HG03175 (cell line): ENCODE results near the gene PRDM11.

Experiments used
- ATAC-seq: cut with Tn5 transposase; IDR thresholded peaks from one replicate; pipeline ENCODE4 v1.9.1; 2021; ENCODE audit warnings: mild to moderate bottlenecking, moderate library complexity; ENCODE audit not compliant: unreplicated experiment

The PRDM11 gene

GRCh38 chr11:45156741-45157140 lies 10.3 kb downstream of the PRDM11 start:
- no peak for ATAC-seq

- no peak for ATAC-seq
Observed at GRCh38 chr11:45157247-45158209, 11.1 kb downstream of the PRDM11 start.

- ATAC-seq, result no peak
Observed at GRCh38 chr11:45158210-45158731, 11.8 kb downstream of the PRDM11 start.

- ATAC-seq, result no peak
Observed at GRCh38 chr11:45158891-45159605, 12.6 kb downstream of the PRDM11 start.

GRCh38 chr11:45159781-45160365 lies 13.4 kb downstream of the PRDM11 start:
- no peak for ATAC-seq

GRCh38 chr11:45161252-45162063 lies 15.0 kb downstream of the PRDM11 start:
- ATAC-seq, result no peak

GRCh38 chr11:45162064-45162375 lies 15.6 kb downstream of the PRDM11 start:
- no peak for ATAC-seq

GRCh38 chr11:45162916-45163879 lies 16.8 kb downstream of the PRDM11 start:
- no peak for ATAC-seq

- no peak for ATAC-seq
Observed at GRCh38 chr11:45163956-45164575, 17.6 kb downstream of the PRDM11 start.

- no peak for ATAC-seq
Observed at GRCh38 chr11:45165386-45165785, 18.9 kb downstream of the PRDM11 start.

- ATAC-seq, result no peak
Observed at GRCh38 chr11:45165806-45166603, 19.6 kb downstream of the PRDM11 start.

GRCh38 chr11:45166604-45166897 lies 20.1 kb downstream of the PRDM11 start:
- ATAC-seq, result no peak

GRCh38 chr11:45167283-45167682 lies 20.8 kb downstream of the PRDM11 start:
- ATAC-seq, result no peak

- ATAC-seq, result no peak
Observed at GRCh38 chr11:45168366-45169130, 22.1 kb downstream of the PRDM11 start.

- no peak for ATAC-seq
Observed at GRCh38 chr11:45169310-45170072, 23.1 kb downstream of the PRDM11 start.

GRCh38 chr11:45170484-45170883 lies 24.0 kb downstream of the PRDM11 start:
- no peak for ATAC-seq

GRCh38 chr11:45171550-45171949 lies 25.1 kb downstream of the PRDM11 start:
- no peak for ATAC-seq
